Left renal cortex interstitium (tissue), 4 donors: ENCODE measurements around the gene SDHD. TPM values are rescaled to one million over a fixed set of nuclear protein-coding genes. Genes with fewer than 3 reads are reported as not detected.
"Not testable (repeated sequence)": the region's sequence is repeated elsewhere in the genome, so short reads cannot be mapped to it uniquely, and the experiment has no call there.

Source experiments
- DNase-seq, 4 donors: peaks; one replicate each; pipeline ENCODE4 v3.0.0-alpha.2; 2013; ENCODE audit warnings: low read depth in 4 of 4, low spot score in 2 of 4, missing footprints in 1 of 4
- polyA plus RNA-seq, 4 donors: library from polyadenylated mRNA; unstranded; fragments of 120-200 nt; gene quantifications; one replicate each; pipeline ENCODE4 v1.2.1, GENCODE V29; 2013; ENCODE audit not compliant: insufficient read length in 4 of 4

The SDHD gene
- polyA plus RNA-seq = 100 to 1,000 TPM; 162 to 223 (median 180) TPM

DNA sequence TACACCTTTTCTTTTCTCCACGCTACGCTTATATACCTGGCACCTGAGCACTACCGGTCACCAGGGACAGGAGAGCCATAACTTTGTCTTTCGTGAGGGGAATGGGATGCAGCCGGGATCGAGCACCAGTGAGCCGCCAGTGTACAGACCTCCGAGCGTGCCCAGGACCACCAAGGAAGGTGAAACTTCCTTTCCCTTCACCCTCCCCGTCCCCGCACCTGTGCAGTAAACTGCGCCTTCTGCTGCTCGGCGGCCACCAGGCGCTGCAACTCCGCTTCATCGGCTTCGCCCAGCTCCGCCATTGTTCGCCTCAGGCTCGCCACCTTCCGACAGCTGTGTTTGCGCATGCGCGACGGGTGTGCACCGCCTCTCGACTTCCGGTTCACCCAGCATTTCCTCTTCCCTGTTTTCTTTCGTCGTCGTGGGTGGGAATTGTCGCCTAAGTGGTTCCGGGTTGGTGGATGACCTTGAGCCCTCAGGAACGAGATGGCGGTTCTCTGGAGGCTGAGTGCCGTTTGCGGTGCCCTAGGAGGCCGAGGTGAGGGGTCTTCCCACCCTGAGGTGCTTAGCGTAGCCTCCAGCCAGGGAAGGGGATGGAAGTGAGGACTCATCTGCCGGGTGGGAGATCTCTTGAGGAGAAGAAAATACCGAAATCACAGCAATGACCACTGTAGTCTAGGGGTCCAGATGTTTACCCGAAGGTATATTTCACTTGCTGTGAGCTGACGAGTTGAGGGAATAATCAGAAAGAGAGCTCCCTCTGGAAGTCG is at the start of gene SDHD, which contains the start of gene TIMM8B:
TSS of gene SDHD (plus strand) at position 452 of the 770 bp plus-strand sequence. CDS start at position 487, 35 bp downstream.
TSS of gene TIMM8B (minus strand) at position 335 of the 770 bp plus-strand sequence. CDS start at position 302, 33 bp downstream.
- peak; percentile 87 to 98 (median 96) for DNase-seq

DNA sequence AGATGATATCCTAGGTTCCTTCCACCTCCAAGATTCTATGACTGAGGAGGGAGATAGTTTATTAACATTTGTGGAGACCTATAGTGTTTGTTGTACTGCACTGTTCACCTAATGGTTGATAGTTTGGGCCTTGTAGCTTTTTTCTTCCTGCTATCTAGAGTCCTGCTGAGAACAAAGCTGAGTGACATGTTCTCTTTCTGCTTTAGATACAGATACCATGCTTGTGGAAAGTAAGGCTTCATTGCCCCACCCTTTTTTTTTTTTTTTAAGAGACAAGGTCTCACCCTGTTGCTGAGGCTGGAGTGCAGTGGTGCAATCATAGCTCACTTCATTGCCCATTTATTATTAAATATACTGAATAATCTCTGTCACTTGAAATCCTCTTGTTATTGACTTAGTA is 49.1 kb upstream of the SDHD start:
- DNase-seq = no peak

DNA sequence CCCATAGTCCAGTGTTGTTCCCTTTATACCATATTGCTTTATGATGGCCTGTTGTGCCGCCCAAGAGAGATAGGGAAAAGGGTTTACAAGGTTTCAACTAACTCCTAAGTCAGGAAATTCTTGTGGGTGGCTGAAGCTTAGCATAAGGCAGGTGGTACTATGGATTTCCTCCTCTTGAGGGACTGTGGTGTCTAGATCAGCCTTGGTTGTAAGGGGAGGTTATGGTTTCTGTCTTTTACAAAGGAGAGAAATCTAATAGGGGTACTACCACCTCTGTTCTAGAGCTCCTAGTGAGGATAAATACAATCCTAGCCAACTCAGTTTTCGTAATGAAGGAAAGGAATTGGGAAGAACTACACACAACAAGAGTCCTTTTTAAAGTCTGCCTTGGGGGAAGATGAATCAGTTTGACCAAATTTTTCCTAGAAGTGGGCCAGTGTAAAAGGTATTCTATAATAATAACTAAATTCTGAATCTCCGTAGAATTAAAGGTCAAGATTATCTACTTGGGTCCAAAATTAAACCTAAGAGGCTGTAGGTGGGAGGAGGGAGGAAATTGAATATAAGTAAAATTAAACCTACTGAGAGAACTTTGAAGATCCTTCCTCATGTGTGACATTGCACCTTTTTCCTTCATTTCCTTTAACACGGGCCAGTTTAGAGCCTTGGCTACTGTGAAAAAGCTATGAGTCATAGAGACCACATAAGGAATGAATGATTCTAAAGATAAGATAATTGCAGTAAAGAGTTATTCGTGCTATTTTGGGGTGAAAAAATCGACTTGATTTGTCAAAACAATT is 44.3 kb upstream of the SDHD start:
- DNase-seq = no peak

- no peak for DNase-seq
Measured at GRCh38 chr11:112042961-112043304, 43.7 kb upstream of the SDHD start.

GRCh38 chr11:112044961-112045360 is 41.7 kb upstream of the SDHD start:
- no peak for DNase-seq

GRCh38 chr11:112046647-112047046 is 40.0 kb upstream of the SDHD start:
- not testable (repeated sequence) for DNase-seq

DNA sequence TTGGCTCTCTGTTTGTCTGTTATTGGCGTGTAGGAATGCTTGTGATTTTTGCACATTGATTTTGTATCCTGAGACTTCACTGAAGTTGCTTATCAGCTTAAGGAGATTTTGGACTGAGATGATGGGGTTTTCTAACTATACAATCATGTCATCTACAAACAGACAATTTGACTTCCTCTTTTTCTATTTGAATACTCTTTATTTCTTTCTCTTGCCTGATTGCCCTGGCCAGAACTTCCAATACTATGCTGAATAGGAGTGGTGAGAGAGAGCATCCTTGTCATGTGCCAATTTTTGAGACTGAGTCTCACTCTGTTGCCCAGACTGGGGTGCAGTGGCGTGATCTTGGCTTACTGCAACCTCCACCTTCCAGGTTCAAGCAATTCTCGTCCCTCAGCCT is 38.4 kb upstream of the SDHD start:
- not testable (repeated sequence) for DNase-seq

DNA sequence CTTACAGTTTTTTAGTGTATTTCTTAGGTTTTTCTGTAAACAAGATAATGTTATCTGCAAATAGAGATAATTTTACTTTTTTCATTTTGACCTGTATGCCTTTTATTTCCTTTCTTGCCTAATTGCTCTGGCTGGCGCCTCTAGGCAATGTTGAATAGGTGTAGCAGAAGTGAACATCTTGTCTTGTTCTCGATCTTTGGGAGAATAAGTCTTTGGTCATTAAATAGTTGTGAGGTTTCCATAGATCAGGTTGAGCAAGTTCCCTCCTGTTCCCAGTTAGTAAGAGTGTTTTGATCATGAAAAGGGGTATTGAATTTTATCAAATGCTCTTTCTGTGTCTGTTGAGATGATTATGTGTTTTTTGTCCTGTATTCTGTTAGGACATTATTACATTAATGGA is 36.9 kb upstream of the SDHD start:
- no peak for DNase-seq

DNA sequence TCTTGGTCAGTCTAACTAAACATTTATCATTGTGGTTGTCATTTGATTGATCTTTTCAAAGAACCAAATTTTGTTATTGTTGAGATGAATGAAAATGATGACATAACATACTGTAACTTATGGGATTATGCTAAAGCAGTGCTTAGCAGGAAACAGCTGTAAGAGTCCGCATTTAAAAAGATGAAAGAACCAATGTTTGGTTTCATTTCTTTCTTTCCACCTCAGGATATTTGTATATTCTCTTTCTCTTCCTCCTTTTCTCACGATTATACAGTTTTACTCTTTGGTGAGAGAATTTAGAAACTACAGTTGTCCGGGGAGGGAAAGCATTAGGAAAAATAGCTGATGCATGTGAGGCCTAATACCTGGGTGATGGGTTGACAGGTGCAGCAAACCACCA is 36.0 kb upstream of the SDHD start:
- DNase-seq = no peak

GRCh38 chr11:112051768-112052167 is 34.9 kb upstream of the SDHD start:
- DNase-seq = no peak

- DNase-seq = no peak
Measured at GRCh38 chr11:112057170-112057569, 29.5 kb upstream of the SDHD start.

DNA sequence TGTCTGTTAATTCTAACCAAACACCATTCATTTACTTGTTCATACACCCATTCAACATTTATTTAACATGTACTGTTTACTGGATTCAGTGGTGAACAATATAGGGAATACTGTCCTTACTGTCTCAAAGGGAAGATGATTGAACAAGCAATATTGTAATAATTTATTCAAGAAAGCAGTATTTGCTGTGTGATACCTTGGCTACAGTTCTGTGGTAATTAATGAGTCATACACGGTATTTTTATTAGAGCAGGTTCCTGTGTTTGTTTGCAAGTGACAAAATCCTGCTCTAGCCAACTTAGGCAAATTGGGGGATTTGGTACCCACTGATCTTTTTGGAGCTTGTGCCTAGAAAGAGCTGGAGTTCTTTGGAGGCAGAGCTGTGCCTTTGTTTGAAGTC is 28.6 kb upstream of the SDHD start:
- DNase-seq = no peak

DNA sequence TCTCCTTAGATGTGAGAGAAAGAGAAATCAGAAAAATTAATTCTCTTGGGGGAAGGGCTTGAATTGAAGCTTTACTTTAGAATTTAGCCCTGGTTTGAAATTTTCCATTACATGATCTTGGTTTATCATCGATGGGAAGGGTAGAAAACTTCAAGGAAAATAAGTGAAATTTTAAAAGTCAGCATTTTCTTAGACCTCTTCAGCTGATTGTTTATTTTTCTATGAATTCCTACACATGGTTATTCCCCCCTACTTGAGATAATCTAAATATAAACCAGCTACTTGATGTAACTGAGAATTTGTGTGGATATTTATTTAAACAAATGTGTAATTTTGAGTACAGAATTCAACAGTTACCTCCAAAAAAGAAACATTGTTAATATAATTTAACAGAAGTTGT is 23.8 kb upstream of the SDHD start:
- DNase-seq = no peak

GRCh38 chr11:112073941-112074811 is 12.5 kb upstream of the SDHD start, which contains the start of the genes NKAPD1 and PIH1D2:
NKAPD1 (plus strand) TSS chr11:112074299; CDS start chr11:112075575, 1,276 bp downstream.
PIH1D2 (minus strand) TSS chr11:112074017; CDS start chr11:112073174, 843 bp downstream.
- peak; percentile 77 to 91 (median 82) for DNase-seq

DNA sequence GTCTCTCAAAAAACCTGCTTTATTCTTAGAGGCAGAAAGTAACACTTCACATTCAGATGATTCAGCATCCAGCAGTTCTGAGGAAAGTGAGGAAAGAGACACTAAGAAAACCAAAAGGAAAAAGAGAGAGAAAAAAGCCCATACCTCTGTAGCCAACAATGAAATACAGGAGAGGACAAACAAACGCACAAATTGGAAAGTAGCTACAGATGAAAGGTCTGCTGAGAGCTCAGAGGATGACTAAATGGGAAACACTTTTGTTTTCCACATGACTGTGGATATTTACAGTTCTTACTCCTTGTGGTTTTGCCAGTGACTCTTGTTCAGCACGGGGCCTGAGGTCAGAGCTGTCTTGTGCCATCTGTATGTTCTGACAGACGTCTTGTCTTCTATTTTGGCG is 3.9 kb upstream of the SDHD start:
- DNase-seq = no peak

DNA sequence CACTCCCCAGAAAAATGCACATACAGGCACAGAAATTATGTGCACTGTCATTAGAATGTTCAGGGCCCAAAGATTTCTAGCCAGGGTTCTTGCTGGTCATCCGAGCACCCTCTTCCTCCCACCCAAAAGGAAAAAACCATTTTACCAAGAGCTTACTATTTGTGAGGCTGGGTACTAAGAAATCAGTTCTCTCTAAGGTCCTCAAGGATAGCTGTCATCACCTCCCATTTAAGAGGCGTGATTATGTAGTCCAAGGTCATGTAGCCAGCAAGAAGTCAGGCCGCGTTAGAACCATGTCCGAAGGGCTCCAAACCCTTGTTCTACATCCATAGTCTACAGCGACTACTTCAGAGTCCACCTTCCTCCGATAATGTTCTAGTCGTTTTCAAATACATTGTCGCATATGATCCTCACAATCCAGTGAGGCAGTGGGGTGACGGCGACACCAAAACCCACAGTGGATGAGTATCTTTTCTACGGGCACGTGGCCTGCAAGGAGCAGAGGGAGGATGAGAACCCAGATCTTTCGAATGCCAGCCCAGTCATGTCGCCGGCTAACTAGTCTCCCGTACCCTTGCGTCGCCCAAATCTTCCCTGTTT is 751 bp upstream of the SDHD start:
- peak in 3 of 4 donors; percentile 8 to 9 (median 9) for DNase-seq

- DNase-seq = no peak
Measured at GRCh38 chr11:112087212-112087611, 539 bp downstream of the SDHD start.

- DNase-seq = not testable (repeated sequence)
Measured at GRCh38 chr11:112095302-112095701, 8.6 kb downstream of the SDHD start.

- DNase-seq = no peak
Measured at GRCh38 chr11:112096194-112096593, 9.5 kb downstream of the SDHD start.
